H1 (cell line): ENCODE data around the gene AP5S1. TPM values are rescaled to one million over a fixed set of nuclear protein-coding genes. Genes with fewer than 3 reads are reported as not detected.

Source experiments
- ATF3 ChIP-seq: IDR thresholded peaks from 2 replicates; pipeline ENCODE4 v1.6.1; 2011; ENCODE audit warnings: low read depth, mild to moderate bottlenecking, low read length; ENCODE audit not compliant: insufficient read depth
- CHD1 ChIP-seq: IDR thresholded peaks from 2 replicates; pipeline ENCODE4 v1.6.1; 2012; ENCODE audit warnings: low read depth, low read length, improper control_type of control experiment
- RAD21 ChIP-seq, 2 experiments: IDR thresholded peaks in 1 of 2; conservative IDR thresholded peaks in 1 of 2; 2 replicates each; pipeline ENCODE4 v1.6.1; 2011; ENCODE audit warnings: low read depth in 2 of 2, low read length in 2 of 2, improper control_type of control experiment in 1 of 2, inconsistent platforms in 1 of 2, mild to moderate bottlenecking in 1 of 2, moderate library complexity in 1 of 2
- SAP30 ChIP-seq: fragments of 300-600 bp; sonication (generic); IDR thresholded peaks from 2 replicates; pipeline ENCODE4 v1.7.1; 2012; ENCODE audit warnings: low read length, moderate library complexity, mild to moderate bottlenecking, inconsistent platforms; ENCODE audit not compliant: insufficient read depth, insufficient replicate concordance
- SUZ12 ChIP-seq: fragments of 200-600 bp; sonication (generic); IDR thresholded peaks from 2 replicates; pipeline ENCODE4 v1.6.1; 2012; ENCODE audit warnings: mild to moderate bottlenecking, inconsistent platforms, low read length, moderate library complexity, mixed read lengths
- TBP ChIP-seq: IDR thresholded peaks from 2 replicates; pipeline ENCODE4 v1.6.1; 2011; ENCODE audit warnings: low read depth, low read length, improper control_type of control experiment
- TEAD4 ChIP-seq: IDR thresholded peaks from 2 replicates; pipeline ENCODE4 v1.6.1; 2012; ENCODE audit warnings: low read depth, low read length, inconsistent platforms, mixed read lengths
- USF2 ChIP-seq: IDR thresholded peaks from 2 replicates; pipeline ENCODE4 v1.6.1; 2011; ENCODE audit warnings: low read length, improper control_type of control experiment
- polyA plus RNA-seq, 7 experiments: library from polyadenylated mRNA; depleted of rRNA in 3 of 7; stranded (reverse) in 5 of 7; unstranded in 2 of 7; fragments of >200 nt in 5 of 7; fragments of 200-250 nt in 2 of 7; gene quantifications; 1 replicate in 5 of 7; 2 replicates in 1 of 7; 4 replicates in 1 of 7; pipeline versions ENCODE4 v1.2.1 to v1.2.3, GENCODE V29; 2011 to 2013; ENCODE audit warnings: missing spikeins in 2 of 7, mixed read lengths in 2 of 7
- total RNA-seq: library from RNA; stranded (reverse); fragmentation: NEBNext Ultra II Directional; extraction: Animal tissue kit (Norgen Biotek cat#: 25700); gene quantifications from 2 replicates; pipeline ENCODE4 v1.2.1, GENCODE V29; 2021

AP5S1 gene
- total and polyA plus RNA-seq, 2 of the 8 experiments (the other 6 are each of a cell fraction or from before 2014, with no cell fraction given) = 3.3 to 3.7 TPM

- TF ChIP-seq TBP (no peak), RAD21 (IDR thresholded peaks at IDR 0.05 in 1 of 2, conservative IDR thresholded peaks at IDR 0.05 in 1 of 2; ENCODE audit: low read depth in 2 of 2, low read length in 2 of 2) (no peak), SAP30 (no peak), USF2 (no peak), ATF3 (no peak), SUZ12 (no peak), TEAD4 (no peak), CHD1 (no peak)
These were observed 28.2 kb downstream of the AP5S1 start (continued) for GRCh38 chr20:3848565-3848964.
